GM12878 (cell line): ENCODE results near the gene SKOR2. TPM values are rescaled to one million over a fixed set of nuclear protein-coding genes. Genes with fewer than 3 reads are reported as not detected.

ENCODE experiments used
- ATAC-seq: fragments of 200-7000 bp; cut with Tn5 transposase; 3 replicates; pipeline ENCODE4 v1.9.1; 2020; ENCODE audit warnings: mild to moderate bottlenecking, moderate library complexity
- BruUV-seq: library from RNA; stranded (reverse); fragments of 400-500 nt; replicated peaks from 2 replicates; lab custom pipeline; 2021; lab: Mats Ljungman, UMichigan
- CTCF ChIA-PET: fragments of 300-600 bp; sonication (Branson Sonifier 250); formaldehyde crosslinking; extraction: SDS; loops from one replicate; lab custom pipeline; 2021; ENCODE audit warnings: inconsistent platforms; lab: Yijun Ruan, JAX
- POLR2A ChIA-PET: fragments of 350-600 bp; formaldehyde crosslinking; extraction: SDS; loops from one replicate; lab custom pipeline; 2021; ENCODE audit warnings: inconsistent platforms; lab: Charles Lee
- RAD21 ChIA-PET: fragments of 300-600 bp; sonication (Branson Sonifier 250); formaldehyde crosslinking; loops from one replicate; lab custom pipeline; 2023; ENCODE audit warnings: antibody characterized with exemption; ENCODE audit not compliant: unreplicated experiment; lab: Charles Lee
- SMC1A ChIA-PET: fragments of 300-600 bp; sonication (Branson Sonifier 250); formaldehyde crosslinking; loops from one replicate; lab custom pipeline; 2023; ENCODE audit not compliant: unreplicated experiment, uncharacterized antibody; lab: Charles Lee
- DNase-seq: peaks from one replicate; pipeline ENCODE4 v3.0.0-alpha.2; 2011; ENCODE audit warnings: low read depth, low spot score
- FAIRE-seq: peaks from 3 replicates; lab custom pipeline; 2011; peaks lifted over from hg19 to GRCh38; lab: Jason Lieb, UNC
- H2AFZ ChIP-seq: 2 replicates; pipeline ENCODE4 v1.6.0; 2011; ENCODE audit warnings: low read depth, low read length, control low read depth; ENCODE audit not compliant: control insufficient read depth
- H3K27ac ChIP-seq: 2 replicates; pipeline ENCODE4 v1.5.1; 2011; ENCODE audit warnings: control low read depth; ENCODE audit not compliant: control insufficient read depth, insufficient read depth
- H3K27me3 ChIP-seq, 2 experiments: replicated peaks in 1 of 2; 2 replicates each; pipeline versions ENCODE4 v1.6.0 to v1.6.1; 2011; ENCODE audit warnings: low read length in 1 of 2; ENCODE audit not compliant: control insufficient read depth in 2 of 2, insufficient read depth in 2 of 2
- H3K36me3 ChIP-seq, 2 experiments: 2 replicates each; pipeline ENCODE4 v1.5.1; 2011; ENCODE audit warnings: low read length in 1 of 2; ENCODE audit not compliant: control insufficient read depth in 2 of 2, insufficient read depth in 2 of 2
- H3K4me1 ChIP-seq: 2 replicates; pipeline ENCODE4 v1.6.1; 2011; ENCODE audit warnings: mild to moderate bottlenecking, low read length, moderate library complexity, mixed read lengths; ENCODE audit not compliant: control insufficient read depth, insufficient read depth
- H3K4me2 ChIP-seq: 2 replicates; pipeline ENCODE4 v1.6.0; 2011; ENCODE audit warnings: control low read depth; ENCODE audit not compliant: control insufficient read depth, insufficient read depth
- H3K4me3 ChIP-seq: fragments of 200-600 bp; sonication (generic); 2 replicates; pipeline ENCODE4 v1.5.1; 2016
- H3K79me2 ChIP-seq: 2 replicates; pipeline ENCODE4 v1.6.0; 2011; ENCODE audit warnings: low read length; ENCODE audit not compliant: control insufficient read depth, insufficient read depth
- H3K9ac ChIP-seq: 2 replicates; pipeline ENCODE4 v1.8.0; 2011; ENCODE audit warnings: low read length, control low read depth, mixed read lengths; ENCODE audit not compliant: control insufficient read depth, insufficient read depth
- H3K9me3 ChIP-seq: replicated peaks from 3 replicates; pipeline ENCODE4 v1.5.1; 2011; ENCODE audit warnings: mild to moderate bottlenecking, low read length; ENCODE audit not compliant: control insufficient read depth, insufficient read depth
- H4K20me1 ChIP-seq: 2 replicates; pipeline ENCODE4 v1.6.0; 2011; ENCODE audit not compliant: control insufficient read depth, insufficient read depth
- FOXM1 ChIP-seq: IDR thresholded peaks from 2 replicates; pipeline ENCODE4 v1.6.1; 2012; ENCODE audit warnings: low read depth, mild to moderate bottlenecking, inconsistent platforms, low read length, moderate library complexity
- HDAC2 ChIP-seq: fragments of 200-600 bp; sonication (generic); IDR thresholded peaks from 2 replicates; pipeline ENCODE4 v1.6.1; 2017
- IRF4 ChIP-seq: IDR thresholded peaks from 2 replicates; pipeline ENCODE4 v1.6.1; 2011; ENCODE audit warnings: low read depth, low read length
- MEF2B ChIP-seq: fragments of 450-650 bp; IDR thresholded peaks from 2 replicates; pipeline ENCODE4 v1.6.1; 2018; ENCODE audit warnings: mild to moderate bottlenecking, moderate library complexity; ENCODE audit not compliant: partially characterized antibody, poor library complexity, severe bottlenecking
- MTA3 ChIP-seq: IDR thresholded peaks from 2 replicates; pipeline ENCODE4 v1.6.1; 2012; ENCODE audit warnings: low read length, inconsistent platforms, borderline replicate concordance
- NBN ChIP-seq: fragments of 450-650 bp; IDR thresholded peaks from 2 replicates; pipeline ENCODE4 v1.6.1; 2016
- POLR2AphosphoS5 ChIP-seq: IDR thresholded peaks from 2 replicates; pipeline ENCODE4 v1.6.1; 2011; ENCODE audit warnings: mild to moderate bottlenecking, low read length, inconsistent platforms
- SPI1 ChIP-seq: IDR thresholded peaks from 2 replicates; pipeline ENCODE4 v1.6.1; 2011; ENCODE audit warnings: low read depth, mild to moderate bottlenecking, low read length, moderate library complexity, borderline replicate concordance; ENCODE audit not compliant: insufficient read depth
- SREBF2 ChIP-seq: IDR thresholded peaks from 2 replicates; pipeline ENCODE4 v1.6.1; 2012; ENCODE audit warnings: mild to moderate bottlenecking, low read length
- YY1 ChIP-seq: IDR thresholded peaks from 2 replicates; pipeline ENCODE4 v1.6.1; 2011; ENCODE audit warnings: low read depth, mild to moderate bottlenecking, low read length
- WGBS: methylation state at CpG from one replicate; pipeline ENCODE4 v1.1.6; 2016; ENCODE audit warnings: low lambda C conversion rate; ENCODE audit not compliant: insufficient replicate concordance, insufficient coverage; ENCODE audit errors: missing lambda C conversion rate; 5-methylcytosine and 5-hydroxymethylcytosine counted together
- in situ Hi-C: fragments of 300-500 bp; cut with MboI; formaldehyde crosslinking; loops from 9 replicates; pipeline ENCODE4 v1.14.3; 2018; ENCODE audit warnings: mixed read lengths
- intact Hi-C: fragments of 100-400 bp; cut with micrococcal nuclease; formaldehyde crosslinking; loops from one replicate; pipeline ENCODE4 v1.14.2; 2022; ENCODE audit not compliant: unreplicated experiment
- polyA plus RNA-seq, 11 experiments: library from polyadenylated mRNA; depleted of rRNA in 4 of 11; unstranded in 6 of 11; stranded (reverse) in 5 of 11; fragments of >200 nt; fragmentation: Nextera tagmentation in 4 of 11; fragmentation: Illumina TruSeq in 1 of 11; extraction: Ambion mirVana in 4 of 11; extraction: Trizol in 1 of 11; gene quantifications; 1 replicate in 1 of 11; 2 replicates in 10 of 11; pipeline versions ENCODE4 v1.2.1 to v1.2.3, GENCODE V29; 2011 to 2016; ENCODE audit warnings: inconsistent platforms in 2 of 11, missing spikeins in 2 of 11, low read depth in 1 of 11
- total RNA-seq, 4 experiments: library from RNA; depleted of rRNA in 3 of 4; stranded (reverse); fragments of >200 nt in 3 of 4; fragmentation: Illumina TruSeq in 1 of 4; extraction: Trizol in 1 of 4; gene quantifications; 2 replicates each; pipeline versions ENCODE4 v1.2.1 to v1.2.3, GENCODE V29; 2013 to 2021
- TF ChIP-seq, protein P1 (sequence below): fragments of 450-650 bp; formaldehyde crosslinking; IDR thresholded peaks from 2 replicates; pipeline ENCODE4 v1.5.0; 2022; ENCODE audit warnings: mild to moderate bottlenecking, missing genetic modification characterization

SKOR2 gene
- total and polyA plus RNA-seq, 10 of the 15 experiments (the other 5 are each of a cell fraction or from before 2014, with no cell fraction given): not detected

DNA sequence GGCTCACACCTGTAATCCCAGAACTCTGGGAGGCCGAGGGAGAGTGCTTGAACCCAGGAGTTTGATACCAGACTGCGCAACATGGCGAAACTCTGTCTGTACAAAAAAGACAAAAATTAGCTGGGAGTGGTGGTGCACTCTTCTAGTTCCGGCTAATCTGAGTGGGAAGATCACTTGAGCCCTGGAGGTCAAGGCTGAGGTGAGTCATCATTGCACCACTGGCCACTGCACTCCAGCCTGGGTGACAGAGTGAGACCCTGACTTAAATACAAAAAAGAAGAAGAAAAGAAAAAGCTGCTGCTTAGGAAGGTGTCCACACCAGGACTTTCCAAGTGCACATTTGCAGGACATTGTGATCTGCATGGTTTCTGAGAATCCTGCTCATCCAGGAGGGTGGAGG lies 16.4 kb downstream of the SKOR2 start:
- Histone ChIP-seq H3K4me2 (no peak overlapping the region), H4K20me1 (no peaks in the 10 kb centered on the region), H3K79me2 (no peaks in the 10 kb centered on the region), H3K27me3 (no peaks in the 10 kb centered on the region; a peak in 1 of 4 replicates), H3K4me1 (no peaks in the 10 kb centered on the region), H3K4me3 (no peak overlapping the region), H2AFZ (no peak overlapping the region), H3K36me3 (no peaks in the 10 kb centered on the region), H3K27ac (no peak overlapping the region), H3K9ac (no peak overlapping the region), H3K9me3 (no peaks in the 10 kb centered on the region)
- no peak for DNase-seq
- TF ChIP-seq SPI1 (no peak), SREBF2 (no peak), MTA3 (no peak)
- CTCF ChIA-PET: interaction anchor here (1.0 kb wide), 1 partner anchor 17 kb away, joined by 4 read pairs; no protein-coding TSS in a partner anchor
- no TSS peak for BruUV-seq
- in situ Hi-C loops: no loop called here
- RAD21 ChIA-PET: no interaction called here
- POLR2A ChIA-PET: no interaction called here
- intact Hi-C loops: no loop called here
- ATAC-seq: no peak
- WGBS: 36% methylated on average over 4 of the region's 4 CpGs
- SMC1A ChIA-PET: interaction anchor here (1.3 kb wide), 1 partner anchor 19 kb away, joined by 3 read pairs; no protein-coding TSS in a partner anchor
- FAIRE-seq: no peak

DNA sequence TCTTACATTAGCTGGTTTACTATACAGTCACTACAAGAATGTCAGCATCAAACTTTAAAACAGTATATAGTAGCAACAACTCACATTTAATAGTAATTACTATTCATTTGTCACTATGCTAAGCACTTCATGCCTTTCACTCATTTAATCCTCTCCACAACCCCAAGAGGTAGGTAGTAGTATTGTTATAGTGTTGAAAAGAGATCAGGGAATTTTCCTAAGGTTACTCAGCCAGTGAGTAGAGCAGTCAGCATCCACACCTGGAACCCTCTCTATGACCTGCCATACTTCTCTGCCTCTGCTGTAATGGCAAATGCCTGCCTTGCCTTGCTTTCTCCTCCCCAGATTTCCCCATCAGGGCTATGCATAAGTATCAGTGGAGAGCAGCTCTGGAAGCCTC lies 24.8 kb downstream of the SKOR2 start:
- Histone ChIP-seq H3K27ac (no peak overlapping the region), H3K4me2 (no peak overlapping the region), H3K4me1 (no peaks in the 10 kb centered on the region)
- no peak for DNase-seq
- TF ChIP-seq, protein P1, sequence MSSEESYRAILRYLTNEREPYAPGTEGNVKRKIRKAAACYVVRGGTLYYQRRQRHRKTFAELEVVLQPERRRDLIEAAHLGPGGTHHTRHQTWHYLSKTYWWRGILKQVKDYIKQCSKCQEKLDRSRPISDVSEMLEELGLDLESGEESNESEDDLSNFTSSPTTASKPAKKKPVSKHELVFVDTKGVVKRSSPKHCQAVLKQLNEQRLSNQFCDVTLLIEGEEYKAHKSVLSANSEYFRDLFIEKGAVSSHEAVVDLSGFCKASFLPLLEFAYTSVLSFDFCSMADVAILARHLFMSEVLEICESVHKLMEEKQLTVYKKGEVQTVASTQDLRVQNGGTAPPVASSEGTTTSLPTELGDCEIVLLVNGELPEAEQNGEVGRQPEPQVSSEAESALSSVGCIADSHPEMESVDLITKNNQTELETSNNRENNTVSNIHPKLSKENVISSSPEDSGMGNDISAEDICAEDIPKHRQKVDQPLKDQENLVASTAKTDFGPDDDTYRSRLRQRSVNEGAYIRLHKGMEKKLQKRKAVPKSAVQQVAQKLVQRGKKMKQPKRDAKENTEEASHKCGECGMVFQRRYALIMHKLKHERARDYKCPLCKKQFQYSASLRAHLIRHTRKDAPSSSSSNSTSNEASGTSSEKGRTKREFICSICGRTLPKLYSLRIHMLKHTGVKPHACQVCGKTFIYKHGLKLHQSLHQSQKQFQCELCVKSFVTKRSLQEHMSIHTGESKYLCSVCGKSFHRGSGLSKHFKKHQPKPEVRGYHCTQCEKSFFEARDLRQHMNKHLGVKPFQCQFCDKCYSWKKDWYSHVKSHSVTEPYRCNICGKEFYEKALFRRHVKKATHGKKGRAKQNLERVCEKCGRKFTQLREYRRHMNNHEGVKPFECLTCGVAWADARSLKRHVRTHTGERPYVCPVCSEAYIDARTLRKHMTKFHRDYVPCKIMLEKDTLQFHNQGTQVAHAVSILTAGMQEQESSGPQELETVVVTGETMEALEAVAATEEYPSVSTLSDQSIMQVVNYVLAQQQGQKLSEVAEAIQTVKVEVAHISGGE: no peak
- no peak for TF ChIP-seq HDAC2
- TF ChIP-seq NBN: no peak
- no peak for TF ChIP-seq FOXM1
- TF ChIP-seq IRF4: no peak
- no peak for TF ChIP-seq YY1
- no peak for TF ChIP-seq POLR2AphosphoS5
- no peak for TF ChIP-seq MEF2B
- TF ChIP-seq, all 136 proteins: peak for 0
- ATAC-seq: no peak
- no peaks in the 10 kb centered on the region for H3K36me3 ChIP-seq
- FAIRE-seq: no peak
- in situ Hi-C loops (no loop called here), intact Hi-C loops (no loop called here)
- H4K20me1 ChIP-seq: no peaks in the 10 kb centered on the region
- no TSS peak for BruUV-seq
- no peaks in the 10 kb centered on the region; a peak in 1 of 4 replicates for H3K27me3 ChIP-seq
- no peak overlapping the region for H2AFZ ChIP-seq
- ChIA-PET CTCF (interaction anchor here (1.8 kb wide), 1 partner anchor 24 kb away, joined by 3 read pairs; no protein-coding TSS in a partner anchor), RAD21 (no interaction called here), SMC1A (no interaction called here), POLR2A (no interaction called here)
- no peak overlapping the region for H3K4me3 ChIP-seq
- no peak overlapping the region for H3K9ac ChIP-seq
- H3K79me2 ChIP-seq: no peaks in the 10 kb centered on the region
- H3K9me3 ChIP-seq: no peaks in the 10 kb centered on the region
